ENCODE results near the gene CA12. TPM values are rescaled to one million over a fixed set of nuclear protein-coding genes. Genes with fewer than 3 reads are reported as not detected.

Gene CA12
- total and polyA plus RNA-seq, 9 of the 15 experiments (the other 6 are each of a cell fraction or from before 2014, with no cell fraction given), result 0.01 to 0.78 (median 0.15) TPM; not detected in 1

DNA sequence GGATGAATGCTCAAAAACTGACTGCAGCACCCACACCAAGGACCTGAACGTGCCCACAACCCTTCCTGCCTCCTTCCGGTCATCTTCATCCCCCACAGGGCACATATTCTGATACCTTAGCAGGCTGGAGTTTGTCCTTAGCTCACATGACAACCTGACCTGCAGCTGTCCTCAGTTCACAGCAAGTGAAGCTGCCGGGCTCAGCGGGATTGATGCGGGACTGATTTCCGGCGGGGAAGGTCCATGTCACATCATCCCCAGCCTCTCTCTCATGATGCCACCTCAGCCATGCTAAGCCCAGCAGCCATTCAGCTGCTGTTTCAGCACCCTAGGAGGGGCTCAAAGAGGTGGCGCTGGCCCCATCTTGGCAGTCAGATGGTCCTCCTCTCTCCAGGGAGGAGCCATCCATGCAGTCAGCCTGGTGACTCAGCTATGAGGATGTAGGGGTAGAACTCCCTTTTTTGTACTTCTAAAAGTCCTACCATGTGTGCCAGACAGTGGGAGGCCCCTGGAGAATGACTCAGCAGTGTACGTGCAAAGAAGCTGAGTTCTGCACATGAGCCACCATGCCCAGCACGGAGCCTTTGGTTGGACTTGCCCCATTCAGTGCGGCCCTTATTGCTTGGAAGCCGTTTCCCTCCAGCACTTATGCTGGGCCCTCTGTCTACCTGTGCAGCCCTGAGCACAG lies 9.5 kb downstream of the CA12 start (continued):
- TF ChIP-seq ATF3 (IDR thresholded peaks at IDR 0.05) (peak; percentile 78), ATF3 (CRISPR knock-in tag; conservative IDR thresholded peaks at IDR 0.05) (no peak), CTBP1 (IDR thresholded peaks at IDR 0.05; ENCODE audit: borderline replicate concordance) (peak; percentile 41), SMARCC2 (IDR thresholded peaks at IDR 0.05; ENCODE audit: low read depth) (no peak), MYC (IDR thresholded peaks at IDR 0.05; ENCODE audit: low read depth, low read length) (0 out of 2 replicates have a peak, but pooled peaks have one; percentile 15), MYC (CRISPR knock-in tag; IDR thresholded peaks at IDR 0.05; ENCODE audit: borderline replicate concordance, low read depth) (no peak), TFAP4 (CRISPR knock-in tag; IDR thresholded peaks at IDR 0.05; ENCODE audit: borderline replicate concordance) (peak; percentile 26; the same call in 1 of the 2 replicates), ZNF143 (CRISPR knock-in tag; IDR thresholded peaks at IDR 0.05) (no peak), TCF7 (IDR thresholded peaks at IDR 0.05; ENCODE audit: borderline replicate concordance) (no peak), RBFOX2 (IDR thresholded peaks at IDR 0.05; ENCODE audit: low read depth, low read length) (no peak)
- TF ChIP-seq, protein P1, sequence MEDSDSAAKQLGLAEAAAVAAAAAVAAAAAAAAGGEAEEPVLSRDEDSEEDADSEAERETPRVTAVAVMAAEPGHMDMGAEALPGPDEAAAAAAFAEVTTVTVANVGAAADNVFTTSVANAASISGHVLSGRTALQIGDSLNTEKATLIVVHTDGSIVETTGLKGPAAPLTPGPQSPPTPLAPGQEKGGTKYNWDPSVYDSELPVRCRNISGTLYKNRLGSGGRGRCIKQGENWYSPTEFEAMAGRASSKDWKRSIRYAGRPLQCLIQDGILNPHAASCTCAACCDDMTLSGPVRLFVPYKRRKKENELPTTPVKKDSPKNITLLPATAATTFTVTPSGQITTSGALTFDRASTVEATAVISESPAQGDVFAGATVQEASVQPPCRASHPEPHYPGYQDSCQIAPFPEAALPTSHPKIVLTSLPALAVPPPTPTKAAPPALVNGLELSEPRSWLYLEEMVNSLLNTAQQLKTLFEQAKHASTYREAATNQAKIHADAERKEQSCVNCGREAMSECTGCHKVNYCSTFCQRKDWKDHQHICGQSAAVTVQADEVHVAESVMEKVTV (CRISPR knock-in tag; IDR thresholded peaks at IDR 0.05), result no peak
- TF ChIP-seq, protein P2, sequence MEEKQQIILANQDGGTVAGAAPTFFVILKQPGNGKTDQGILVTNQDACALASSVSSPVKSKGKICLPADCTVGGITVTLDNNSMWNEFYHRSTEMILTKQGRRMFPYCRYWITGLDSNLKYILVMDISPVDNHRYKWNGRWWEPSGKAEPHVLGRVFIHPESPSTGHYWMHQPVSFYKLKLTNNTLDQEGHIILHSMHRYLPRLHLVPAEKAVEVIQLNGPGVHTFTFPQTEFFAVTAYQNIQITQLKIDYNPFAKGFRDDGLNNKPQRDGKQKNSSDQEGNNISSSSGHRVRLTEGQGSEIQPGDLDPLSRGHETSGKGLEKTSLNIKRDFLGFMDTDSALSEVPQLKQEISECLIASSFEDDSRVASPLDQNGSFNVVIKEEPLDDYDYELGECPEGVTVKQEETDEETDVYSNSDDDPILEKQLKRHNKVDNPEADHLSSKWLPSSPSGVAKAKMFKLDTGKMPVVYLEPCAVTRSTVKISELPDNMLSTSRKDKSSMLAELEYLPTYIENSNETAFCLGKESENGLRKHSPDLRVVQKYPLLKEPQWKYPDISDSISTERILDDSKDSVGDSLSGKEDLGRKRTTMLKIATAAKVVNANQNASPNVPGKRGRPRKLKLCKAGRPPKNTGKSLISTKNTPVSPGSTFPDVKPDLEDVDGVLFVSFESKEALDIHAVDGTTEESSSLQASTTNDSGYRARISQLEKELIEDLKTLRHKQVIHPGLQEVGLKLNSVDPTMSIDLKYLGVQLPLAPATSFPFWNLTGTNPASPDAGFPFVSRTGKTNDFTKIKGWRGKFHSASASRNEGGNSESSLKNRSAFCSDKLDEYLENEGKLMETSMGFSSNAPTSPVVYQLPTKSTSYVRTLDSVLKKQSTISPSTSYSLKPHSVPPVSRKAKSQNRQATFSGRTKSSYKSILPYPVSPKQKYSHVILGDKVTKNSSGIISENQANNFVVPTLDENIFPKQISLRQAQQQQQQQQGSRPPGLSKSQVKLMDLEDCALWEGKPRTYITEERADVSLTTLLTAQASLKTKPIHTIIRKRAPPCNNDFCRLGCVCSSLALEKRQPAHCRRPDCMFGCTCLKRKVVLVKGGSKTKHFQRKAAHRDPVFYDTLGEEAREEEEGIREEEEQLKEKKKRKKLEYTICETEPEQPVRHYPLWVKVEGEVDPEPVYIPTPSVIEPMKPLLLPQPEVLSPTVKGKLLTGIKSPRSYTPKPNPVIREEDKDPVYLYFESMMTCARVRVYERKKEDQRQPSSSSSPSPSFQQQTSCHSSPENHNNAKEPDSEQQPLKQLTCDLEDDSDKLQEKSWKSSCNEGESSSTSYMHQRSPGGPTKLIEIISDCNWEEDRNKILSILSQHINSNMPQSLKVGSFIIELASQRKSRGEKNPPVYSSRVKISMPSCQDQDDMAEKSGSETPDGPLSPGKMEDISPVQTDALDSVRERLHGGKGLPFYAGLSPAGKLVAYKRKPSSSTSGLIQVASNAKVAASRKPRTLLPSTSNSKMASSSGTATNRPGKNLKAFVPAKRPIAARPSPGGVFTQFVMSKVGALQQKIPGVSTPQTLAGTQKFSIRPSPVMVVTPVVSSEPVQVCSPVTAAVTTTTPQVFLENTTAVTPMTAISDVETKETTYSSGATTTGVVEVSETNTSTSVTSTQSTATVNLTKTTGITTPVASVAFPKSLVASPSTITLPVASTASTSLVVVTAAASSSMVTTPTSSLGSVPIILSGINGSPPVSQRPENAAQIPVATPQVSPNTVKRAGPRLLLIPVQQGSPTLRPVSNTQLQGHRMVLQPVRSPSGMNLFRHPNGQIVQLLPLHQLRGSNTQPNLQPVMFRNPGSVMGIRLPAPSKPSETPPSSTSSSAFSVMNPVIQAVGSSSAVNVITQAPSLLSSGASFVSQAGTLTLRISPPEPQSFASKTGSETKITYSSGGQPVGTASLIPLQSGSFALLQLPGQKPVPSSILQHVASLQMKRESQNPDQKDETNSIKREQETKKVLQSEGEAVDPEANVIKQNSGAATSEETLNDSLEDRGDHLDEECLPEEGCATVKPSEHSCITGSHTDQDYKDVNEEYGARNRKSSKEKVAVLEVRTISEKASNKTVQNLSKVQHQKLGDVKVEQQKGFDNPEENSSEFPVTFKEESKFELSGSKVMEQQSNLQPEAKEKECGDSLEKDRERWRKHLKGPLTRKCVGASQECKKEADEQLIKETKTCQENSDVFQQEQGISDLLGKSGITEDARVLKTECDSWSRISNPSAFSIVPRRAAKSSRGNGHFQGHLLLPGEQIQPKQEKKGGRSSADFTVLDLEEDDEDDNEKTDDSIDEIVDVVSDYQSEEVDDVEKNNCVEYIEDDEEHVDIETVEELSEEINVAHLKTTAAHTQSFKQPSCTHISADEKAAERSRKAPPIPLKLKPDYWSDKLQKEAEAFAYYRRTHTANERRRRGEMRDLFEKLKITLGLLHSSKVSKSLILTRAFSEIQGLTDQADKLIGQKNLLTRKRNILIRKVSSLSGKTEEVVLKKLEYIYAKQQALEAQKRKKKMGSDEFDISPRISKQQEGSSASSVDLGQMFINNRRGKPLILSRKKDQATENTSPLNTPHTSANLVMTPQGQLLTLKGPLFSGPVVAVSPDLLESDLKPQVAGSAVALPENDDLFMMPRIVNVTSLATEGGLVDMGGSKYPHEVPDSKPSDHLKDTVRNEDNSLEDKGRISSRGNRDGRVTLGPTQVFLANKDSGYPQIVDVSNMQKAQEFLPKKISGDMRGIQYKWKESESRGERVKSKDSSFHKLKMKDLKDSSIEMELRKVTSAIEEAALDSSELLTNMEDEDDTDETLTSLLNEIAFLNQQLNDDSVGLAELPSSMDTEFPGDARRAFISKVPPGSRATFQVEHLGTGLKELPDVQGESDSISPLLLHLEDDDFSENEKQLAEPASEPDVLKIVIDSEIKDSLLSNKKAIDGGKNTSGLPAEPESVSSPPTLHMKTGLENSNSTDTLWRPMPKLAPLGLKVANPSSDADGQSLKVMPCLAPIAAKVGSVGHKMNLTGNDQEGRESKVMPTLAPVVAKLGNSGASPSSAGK (IDR thresholded peaks at IDR 0.05), result 0 out of 2 replicates have a peak, but pooled peaks have one; percentile 12
